Measurements from ENCODE around the gene THEM5.

GRCh38 chr1:151798571-151798970 lies 54.9 kb downstream of the THEM5 start:
- no peak for TF ChIP-seq CTCF (optimal IDR thresholded peaks at IDR 0.05 in 1 of 3, IDR thresholded peaks at IDR 0.05 in 1 of 3, conservative IDR thresholded peaks at IDR 0.05 in 1 of 3; ENCODE audit: extremely low read depth in 1 of 3, insufficient read depth in 2 of 3, low read length in 3 of 3)
- TF ChIP-seq EZH2 (IDR thresholded peaks at IDR 0.05; ENCODE audit: low read length) = no peak
